Measurements from ENCODE around the gene ZBTB14.

- TF ChIP-seq CREB5 (CRISPR knock-in tag; IDR thresholded peaks at IDR 0.05; ENCODE audit: low read depth) = no peak
- TF ChIP-seq RARB (CRISPR knock-in tag; IDR thresholded peaks at IDR 0.05) = no peak
- no peak for TF ChIP-seq CSDC2 (CRISPR knock-in tag; IDR thresholded peaks at IDR 0.05)
- no peak for TF ChIP-seq PATZ1 (CRISPR knock-in tag; IDR thresholded peaks at IDR 0.05; ENCODE audit: borderline replicate concordance)
- TF ChIP-seq GLIS3 (CRISPR knock-in tag; IDR thresholded peaks at IDR 0.05) = no peak
- TF ChIP-seq ZFP30 (CRISPR knock-in tag; IDR thresholded peaks at IDR 0.05) = no peak
These were observed 56.1 kb downstream of the ZBTB14 start for GRCh38 chr18:5239447-5239846.

Data from SK-N-SH treated with all-trans-retinoic acid at 6 μM for 48 hours (cell line).